ENCODE data around the gene XYLT2. TPM values are rescaled to one million over a fixed set of nuclear protein-coding genes. Genes with fewer than 3 reads are reported as not detected.
"Not testable (repeated sequence)": the region's sequence is repeated elsewhere in the genome, so short reads cannot be mapped to it uniquely, and the experiment has no call there.

XYLT2 gene
- total and polyA plus RNA-seq, 9 of the 15 experiments (the other 6 are each of a cell fraction or from before 2014, with no cell fraction given) = 0.63 to 9.1 (median 4.3) TPM

- H3K36me3 ChIP-seq (ENCODE audit: control insufficient read depth, insufficient read depth, low read length); H3K27me3 ChIP-seq (ENCODE audit: control insufficient read depth in 2 of 2, insufficient read depth in 2 of 2, low read length in 2 of 2); H3K79me2 ChIP-seq (ENCODE audit: control insufficient read depth, insufficient read depth, low read length); CTCF ChIA-PET (ENCODE audit: low intra/inter-chr PET ratio); in situ Hi-C loops (cut with MboI); BruUV-seq (replicated peaks); FAIRE-seq; H4K20me1 ChIP-seq (replicated peaks; ENCODE audit: control insufficient read depth, insufficient read depth, low read length); H3K27ac ChIP-seq (ENCODE audit: extremely low read depth, low read depth, low read length); intact Hi-C loops (cut with micrococcal nuclease); ATAC-seq; H3K9me3 ChIP-seq (replicated peaks; ENCODE audit: control insufficient read depth, insufficient read depth, low read depth, low read length); DNase-seq (ENCODE audit: extremely low read depth in 1 of 4, low spot score in 3 of 4); H3K4me3 ChIP-seq; H3K4me1 ChIP-seq (replicated peaks in 1 of 2; ENCODE audit: control insufficient read depth in 2 of 2, insufficient read depth in 2 of 2, low read length in 2 of 2); H2AFZ ChIP-seq (ENCODE audit: low read depth, low read length); H3K9ac ChIP-seq (ENCODE audit: insufficient read depth in 1 of 2, low read depth in 2 of 2, low read length in 2 of 2); H3K9me1 ChIP-seq (ENCODE audit: control insufficient read depth, insufficient read depth, low read length); H3K4me2 ChIP-seq (ENCODE audit: insufficient read depth, low read length): not testable (repeated sequence)
- WGBS (ENCODE audit: insufficient coverage, low coverage, missing lambda C conversion rate) = 14% methylated on average over 4 of the region's 4 CpGs
- TF ChIP-seq C11orf30 (IDR thresholded peaks at IDR 0.05; ENCODE audit: low read depth) (peak; percentile 81), MAFF (IDR thresholded peaks at IDR 0.05; ENCODE audit: low read length) (peak; percentile 56), MAFG (tag; conservative IDR thresholded peaks at IDR 0.05) (peak; percentile 75), MAFK (IDR thresholded peaks at IDR 0.05; ENCODE audit: low read length) (peak; percentile 33; the same call in 1 of the 2 replicates), ZNF316 (IDR thresholded peaks at IDR 0.05) (peak; percentile 89)
- POLR2A ChIA-PET = interaction anchor here (0.8 to 3.8 kb wide), 3 partner anchors 9 to 232 kb away, joined by 3 to 19 read pairs (median 3); partner anchors contain the start of genes CACNA1G and LRRC59
These were observed 59.4 kb downstream of the XYLT2 start for GRCh38 chr17:50405351-50405750.

GRCh38 chr17:50406578-50406977 is 60.7 kb downstream of the XYLT2 start:
- POLR2A ChIA-PET = interaction anchor here (0.8 to 3.8 kb wide), 5 partner anchors 10 to 231 kb away, joined by 3 to 19 read pairs (median 3); partner anchors contain the start of gene LRRC59
- intact Hi-C loops (cut with micrococcal nuclease) = no loop called here
- 5% methylated on average over 5 of the region's 5 CpGs for WGBS (ENCODE audit: insufficient coverage, low coverage, missing lambda C conversion rate)

More at GRCh38 chr17:50406578-50406977, 60.7 kb downstream of the XYLT2 start:
- no peak overlapping the region for H2AFZ ChIP-seq (ENCODE audit: low read depth, low read length)
- no peaks in the 10 kb centered on the region for H3K79me2 ChIP-seq (ENCODE audit: control insufficient read depth, insufficient read depth, low read length)
- H3K9ac ChIP-seq (ENCODE audit: insufficient read depth in 1 of 2, low read depth in 2 of 2, low read length in 2 of 2) = no peak overlapping the region; a peak in 1 of 4 replicates
- BruUV-seq (replicated peaks) = no TSS peak
- in situ Hi-C loops (cut with MboI) = no loop called here
- no peak for TF ChIP-seq ZMIZ1 (IDR thresholded peaks at IDR 0.05; ENCODE audit: low read depth in 2 of 2, low read length in 2 of 2)
- TF ChIP-seq CBFB (CRISPR knock-in tag; IDR thresholded peaks at IDR 0.05) = no peak
- TF ChIP-seq MAZ (CRISPR knock-in tag; conservative IDR thresholded peaks at IDR 0.05 in 1 of 2, IDR thresholded peaks at IDR 0.05 in 1 of 2) = no peak
- TF ChIP-seq PCBP2 (IDR thresholded peaks at IDR 0.05; ENCODE audit: low read depth, low read length, poor library complexity, severe bottlenecking) = no peak
- no peak for TF ChIP-seq BRF1 (IDR thresholded peaks at IDR 0.05; ENCODE audit: borderline replicate concordance, extremely low read depth, insufficient read length)
- DNase-seq (ENCODE audit: extremely low read depth in 1 of 4, low spot score in 3 of 4) = no peak
- H3K9me1 ChIP-seq (ENCODE audit: control insufficient read depth, insufficient read depth, low read length) = no peaks in the 10 kb centered on the region
- H3K9me3 ChIP-seq (replicated peaks; ENCODE audit: control insufficient read depth, insufficient read depth, low read depth, low read length) = no peaks in the 10 kb centered on the region
- H3K4me1 ChIP-seq (replicated peaks in 1 of 2; ENCODE audit: control insufficient read depth in 2 of 2, insufficient read depth in 2 of 2, low read length in 2 of 2) = peaks cover 0 to 4% of the 10 kb centered on the region in 2 experiments; a peak in 2 of 5 replicates
- no peak overlapping the region for H3K27ac ChIP-seq (ENCODE audit: extremely low read depth, low read depth, low read length)
- no peak overlapping the region for H3K4me3 ChIP-seq
- H3K27me3 ChIP-seq (ENCODE audit: control insufficient read depth in 2 of 2, insufficient read depth in 2 of 2, low read length in 2 of 2) = no peaks in the 10 kb centered on the region; a peak in 1 of 5 replicates
- H3K4me2 ChIP-seq (ENCODE audit: insufficient read depth, low read length) = no peak overlapping the region
- no peaks in the 10 kb centered on the region for H4K20me1 ChIP-seq (replicated peaks; ENCODE audit: control insufficient read depth, insufficient read depth, low read length)
- no peaks in the 10 kb centered on the region for H3K36me3 ChIP-seq (ENCODE audit: control insufficient read depth, insufficient read depth, low read length)
- CTCF ChIA-PET (ENCODE audit: low intra/inter-chr PET ratio) = no interaction called here
- no peak for FAIRE-seq
- ATAC-seq = no peak

Data from K562 (cell line).